ENCODE data around the gene SOX10.
A peak's percentile ranks its signal among the peaks of the same experiment; 100 is the strongest.

SOX10 gene

DNA sequence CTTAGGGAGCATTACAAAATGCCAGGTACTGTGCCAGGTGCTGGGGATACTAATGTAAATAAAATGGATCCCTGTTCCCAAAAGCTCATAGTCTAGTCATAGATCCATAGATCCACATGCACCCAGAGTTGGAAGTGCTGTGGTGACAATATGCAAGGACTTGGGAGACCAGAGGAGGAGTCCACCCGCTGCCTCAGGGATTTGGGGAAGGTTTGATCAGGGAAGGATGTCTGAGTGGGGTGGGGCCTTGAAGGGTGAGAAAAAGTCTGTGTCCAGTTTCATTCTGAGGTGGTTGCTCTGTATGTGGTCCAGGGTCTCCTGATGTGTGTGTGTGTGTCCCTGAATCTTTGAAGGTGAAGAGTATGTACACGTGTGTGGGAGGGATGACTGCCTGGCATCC is 9.2 kb downstream of the SOX10 start:
- H3K27ac ChIP-seq (ENCODE audit: insufficient read depth, low read depth, low read length, poor library complexity, severe bottlenecking) = no peak overlapping the region
- H3K27me3 ChIP-seq (ENCODE audit: control insufficient read depth, insufficient read depth, low read length, poor library complexity, severe bottlenecking) = no peaks in the 10 kb centered on the region
- H3K4me1 ChIP-seq (ENCODE audit: control insufficient read depth, insufficient read depth, low read length) = peaks cover 14% of the 10 kb centered on the region
- 91 to 94% methylated on average over 2 of the region's 2 CpGs for WGBS, 2 experiments
- no peaks in the 10 kb centered on the region for H3K9me3 ChIP-seq (ENCODE audit: control insufficient read depth, low read length)
- no peaks in the 10 kb centered on the region for H3K36me3 ChIP-seq (ENCODE audit: control insufficient read depth, insufficient read depth, low read length)
- no peak overlapping the region for H3K4me3 ChIP-seq (ENCODE audit: insufficient read depth, low read depth, low read length)

DNA sequence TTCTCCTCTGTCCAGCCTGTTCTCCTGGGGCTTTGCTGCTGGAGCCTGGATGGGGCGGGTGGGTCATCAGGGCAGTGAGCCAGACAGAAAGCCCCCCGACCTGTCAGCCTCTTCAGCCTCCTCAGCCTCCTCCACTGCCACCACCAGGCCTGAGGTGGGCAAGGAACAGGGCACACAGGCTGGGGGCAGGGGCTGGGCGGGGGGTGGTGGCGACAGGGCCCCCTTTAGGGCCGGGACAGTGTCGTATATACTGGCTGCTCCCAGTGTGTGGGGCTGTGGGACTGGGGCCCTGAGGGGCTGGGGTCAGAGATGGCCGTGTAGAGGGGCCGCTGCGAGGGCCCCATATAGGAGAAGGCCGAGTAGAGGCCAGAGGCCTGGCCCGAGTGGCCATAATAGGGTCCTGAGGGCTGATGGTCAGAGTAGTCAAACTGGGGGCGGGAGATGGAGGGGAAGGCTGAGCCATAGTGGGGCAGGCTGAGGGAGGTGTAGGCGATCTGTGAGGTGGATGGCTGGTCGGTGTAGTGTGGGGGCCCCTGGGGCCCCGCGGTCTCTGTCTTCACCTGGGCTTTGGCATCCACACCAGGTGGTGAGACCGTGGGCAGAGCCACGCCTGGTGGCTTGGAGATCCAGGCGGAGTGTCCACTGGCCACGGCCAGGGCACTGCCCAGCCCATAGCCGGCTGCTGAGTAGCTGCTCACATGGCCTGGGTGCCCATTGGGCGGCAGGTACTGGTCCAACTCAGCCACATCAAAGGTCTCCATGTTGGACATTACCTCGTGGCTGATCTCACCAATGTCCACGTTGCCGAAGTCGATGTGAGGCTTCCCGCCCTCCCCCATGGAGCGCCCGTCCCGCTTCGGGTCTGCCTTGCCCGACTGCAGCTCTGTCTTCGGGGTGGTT is 10.8 kb downstream of the SOX10 start:
- H3K4me3 ChIP-seq (ENCODE audit: insufficient read depth, low read depth, low read length) = no peak overlapping the region
- 94 to 96% methylated on average over 33 of the region's 33 CpGs for WGBS, 2 experiments
- no peaks in the 10 kb centered on the region for H3K9me3 ChIP-seq (ENCODE audit: control insufficient read depth, low read length)
- peaks cover 13% of the 10 kb centered on the region for H3K4me1 ChIP-seq (ENCODE audit: control insufficient read depth, insufficient read depth, low read length)
- H3K27ac ChIP-seq (ENCODE audit: insufficient read depth, low read depth, low read length, poor library complexity, severe bottlenecking) = no peak overlapping the region
- no peaks in the 10 kb centered on the region for H3K36me3 ChIP-seq (ENCODE audit: control insufficient read depth, insufficient read depth, low read length)
- H3K27me3 ChIP-seq (ENCODE audit: control insufficient read depth, insufficient read depth, low read length, poor library complexity, severe bottlenecking) = no peaks in the 10 kb centered on the region

DNA sequence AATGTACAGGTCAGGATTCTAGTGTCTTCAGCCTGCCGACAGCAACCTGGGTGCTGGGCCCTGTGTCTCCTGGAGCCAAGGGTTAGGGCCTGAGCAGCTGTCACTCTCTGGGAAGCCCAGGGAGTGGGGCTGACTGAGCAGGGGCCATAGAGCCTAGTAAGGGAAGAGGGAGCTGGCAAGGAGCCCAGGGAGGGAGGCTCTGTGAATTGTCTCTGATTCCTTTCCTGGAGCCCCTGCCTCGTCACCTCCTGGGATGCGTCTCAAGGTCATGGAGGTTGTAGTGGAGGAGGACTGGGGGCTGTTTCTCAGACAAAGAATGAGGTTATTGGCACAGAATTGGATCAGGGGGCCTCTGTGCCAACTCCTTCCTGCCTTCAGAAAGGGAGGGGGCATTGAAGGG is 11.8 kb downstream of the SOX10 start:
- H3K4me3 ChIP-seq (ENCODE audit: insufficient read depth, low read depth, low read length) = no peak overlapping the region
- H3K27me3 ChIP-seq (ENCODE audit: control insufficient read depth, insufficient read depth, low read length, poor library complexity, severe bottlenecking) = no peaks in the 10 kb centered on the region
- H3K27ac ChIP-seq (ENCODE audit: insufficient read depth, low read depth, low read length, poor library complexity, severe bottlenecking) = no peak overlapping the region
- no peaks in the 10 kb centered on the region for H3K9me3 ChIP-seq (ENCODE audit: control insufficient read depth, low read length)
- H3K36me3 ChIP-seq (ENCODE audit: control insufficient read depth, insufficient read depth, low read length) = no peaks in the 10 kb centered on the region
- H3K4me1 ChIP-seq (ENCODE audit: control insufficient read depth, insufficient read depth, low read length) = peaks cover 23% of the 10 kb centered on the region
- WGBS, 2 experiments = 84 to 88% methylated on average over 3 of the region's 3 CpGs

DNA sequence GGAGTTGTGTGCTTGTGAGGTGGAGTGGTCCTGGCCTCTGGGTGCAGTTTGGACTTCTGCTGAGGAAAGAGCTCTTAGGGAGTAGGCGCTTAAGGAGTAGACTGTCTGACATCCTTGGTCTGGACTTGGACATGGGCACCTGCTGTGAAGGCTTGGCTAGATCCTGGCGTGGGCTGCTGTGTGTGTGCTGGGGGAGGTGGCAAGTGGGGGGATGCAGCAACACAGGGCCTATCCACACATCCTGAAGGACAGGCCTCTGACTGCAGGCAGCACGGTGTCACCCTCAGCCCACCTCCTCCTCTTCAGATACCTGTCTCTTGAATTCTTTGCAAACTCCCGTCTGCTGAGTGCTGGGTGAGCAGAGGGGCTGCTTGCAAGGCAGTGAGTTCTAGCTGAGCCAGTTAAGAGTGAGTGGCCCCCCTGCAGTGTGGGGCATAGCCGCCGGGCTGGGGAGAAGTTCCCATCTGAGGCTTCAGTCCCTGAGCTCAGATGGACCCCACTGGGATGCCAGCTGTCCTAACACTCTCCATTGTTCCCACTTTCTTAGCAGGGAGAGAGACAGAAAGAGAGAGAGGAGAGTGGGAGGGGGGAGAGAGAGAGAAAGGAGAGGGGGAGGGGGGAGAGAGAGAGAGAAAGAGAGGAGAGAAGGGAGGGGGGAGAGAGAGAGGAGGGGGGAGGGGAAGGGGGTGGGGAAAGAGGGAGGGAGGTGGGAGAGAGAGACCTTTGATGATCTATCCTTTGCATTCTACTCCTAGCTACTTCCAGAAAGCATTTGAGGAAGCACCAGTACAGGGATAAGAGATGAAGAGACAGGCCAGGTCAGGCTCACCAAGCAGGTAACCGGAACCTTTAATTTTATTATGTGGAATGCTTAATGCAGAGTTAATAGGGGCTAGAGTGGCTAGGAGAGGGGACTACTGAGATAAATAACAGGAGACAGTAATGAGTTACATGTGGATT is 12.6 kb downstream of the SOX10 start:
- Histone ChIP-seq H3K27me3 (ENCODE audit: control insufficient read depth, insufficient read depth, low read length, poor library complexity, severe bottlenecking) (no peaks in the 10 kb centered on the region), H3K4me1 (ENCODE audit: control insufficient read depth, insufficient read depth, low read length) (peaks cover 30% of the 10 kb centered on the region), H3K4me3 (ENCODE audit: insufficient read depth, low read depth, low read length) (no peak overlapping the region), H3K27ac (ENCODE audit: insufficient read depth, low read depth, low read length, poor library complexity, severe bottlenecking) (peak overlapping the region; percentile 30), H3K36me3 (ENCODE audit: control insufficient read depth, insufficient read depth, low read length) (peaks cover 7% of the 10 kb centered on the region), H3K9me3 (ENCODE audit: control insufficient read depth, low read length) (no peaks in the 10 kb centered on the region)
- 26 to 31% methylated on average over 7 of the region's 7 CpGs for WGBS, 2 experiments

DNA sequence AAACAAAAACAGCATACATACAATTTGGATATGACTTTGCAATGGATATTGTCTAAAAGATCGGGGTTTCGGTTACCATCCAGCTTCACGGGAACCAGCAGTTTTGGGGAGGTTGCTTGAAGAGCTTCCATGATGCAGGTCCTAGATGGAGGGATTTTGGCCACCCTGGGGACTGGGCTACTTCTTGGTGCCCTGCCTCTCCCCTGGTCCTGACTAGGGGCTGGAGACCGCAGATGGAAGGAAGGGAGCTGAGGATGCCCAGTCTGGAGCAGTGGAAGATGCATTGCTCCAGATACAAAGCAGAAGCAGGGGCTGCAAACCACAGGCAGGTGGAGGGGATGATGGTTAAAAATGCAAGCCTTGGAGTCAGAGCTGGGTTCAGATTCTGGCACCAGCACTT is 13.5 kb downstream of the SOX10 start:
- H3K27ac ChIP-seq (ENCODE audit: insufficient read depth, low read depth, low read length, poor library complexity, severe bottlenecking) = no peak overlapping the region
- WGBS, 2 experiments = 94 to 98% methylated on average over 4 of the region's 4 CpGs
- H3K4me1 ChIP-seq (ENCODE audit: control insufficient read depth, insufficient read depth, low read length) = peaks cover 30% of the 10 kb centered on the region
- H3K27me3 ChIP-seq (ENCODE audit: control insufficient read depth, insufficient read depth, low read length, poor library complexity, severe bottlenecking) = no peaks in the 10 kb centered on the region
- peaks cover 7% of the 10 kb centered on the region for H3K36me3 ChIP-seq (ENCODE audit: control insufficient read depth, insufficient read depth, low read length)
- no peaks in the 10 kb centered on the region for H3K9me3 ChIP-seq (ENCODE audit: control insufficient read depth, low read length)
- H3K4me3 ChIP-seq (ENCODE audit: insufficient read depth, low read depth, low read length) = no peak overlapping the region

DNA sequence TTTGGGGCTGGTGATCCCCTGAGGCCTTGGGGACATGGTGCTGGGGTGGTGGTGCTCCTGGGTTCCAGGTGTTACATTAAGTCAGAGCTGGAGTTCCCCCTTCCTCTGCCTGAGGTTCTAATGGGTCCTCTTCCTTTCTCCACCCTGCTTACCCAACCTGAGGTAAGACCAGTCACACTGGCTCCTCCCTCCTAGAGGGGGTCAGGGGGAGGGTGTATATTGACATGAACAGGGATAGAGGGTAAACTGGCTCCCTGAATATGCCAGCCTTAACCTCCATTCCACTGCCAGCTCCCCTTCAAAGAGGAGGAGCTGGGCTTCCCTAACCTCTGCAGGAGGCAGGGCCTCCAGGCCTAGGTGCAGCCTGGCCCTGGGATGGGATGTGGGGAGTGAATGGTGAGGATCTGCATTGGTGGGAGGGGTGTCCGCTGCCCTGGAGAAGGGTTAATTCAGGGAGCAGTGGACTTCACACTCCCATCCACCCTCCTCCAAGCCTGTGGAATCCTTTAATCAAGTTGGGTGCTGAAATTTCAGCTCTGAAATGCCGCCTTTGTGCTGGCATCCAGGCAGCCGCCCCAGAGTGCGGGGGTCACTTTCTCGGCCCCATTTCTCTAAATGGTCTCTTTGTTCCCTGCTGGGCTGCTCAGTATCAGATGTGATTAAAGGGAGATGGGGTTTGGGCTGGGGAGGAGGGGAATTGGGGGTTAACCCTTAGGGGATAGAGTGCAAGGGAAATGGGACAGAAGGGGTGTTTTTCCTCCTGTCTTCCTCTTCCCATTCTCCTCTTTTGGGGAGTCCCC is 15.7 kb downstream of the SOX10 start:
- peaks cover 7% of the 10 kb centered on the region for H3K36me3 ChIP-seq (ENCODE audit: control insufficient read depth, insufficient read depth, low read length)
- no peak overlapping the region for H3K4me3 ChIP-seq (ENCODE audit: insufficient read depth, low read depth, low read length)
- H3K9me3 ChIP-seq (ENCODE audit: control insufficient read depth, low read length) = no peaks in the 10 kb centered on the region
- peaks cover 30% of the 10 kb centered on the region for H3K4me1 ChIP-seq (ENCODE audit: control insufficient read depth, insufficient read depth, low read length)
- 53 to 62% methylated on average over 5 of the region's 5 CpGs for WGBS, 2 experiments
- H3K27me3 ChIP-seq (ENCODE audit: control insufficient read depth, insufficient read depth, low read length, poor library complexity, severe bottlenecking) = no peaks in the 10 kb centered on the region
- H3K27ac ChIP-seq (ENCODE audit: insufficient read depth, low read depth, low read length, poor library complexity, severe bottlenecking) = peak overlapping the region; percentile 79

DNA sequence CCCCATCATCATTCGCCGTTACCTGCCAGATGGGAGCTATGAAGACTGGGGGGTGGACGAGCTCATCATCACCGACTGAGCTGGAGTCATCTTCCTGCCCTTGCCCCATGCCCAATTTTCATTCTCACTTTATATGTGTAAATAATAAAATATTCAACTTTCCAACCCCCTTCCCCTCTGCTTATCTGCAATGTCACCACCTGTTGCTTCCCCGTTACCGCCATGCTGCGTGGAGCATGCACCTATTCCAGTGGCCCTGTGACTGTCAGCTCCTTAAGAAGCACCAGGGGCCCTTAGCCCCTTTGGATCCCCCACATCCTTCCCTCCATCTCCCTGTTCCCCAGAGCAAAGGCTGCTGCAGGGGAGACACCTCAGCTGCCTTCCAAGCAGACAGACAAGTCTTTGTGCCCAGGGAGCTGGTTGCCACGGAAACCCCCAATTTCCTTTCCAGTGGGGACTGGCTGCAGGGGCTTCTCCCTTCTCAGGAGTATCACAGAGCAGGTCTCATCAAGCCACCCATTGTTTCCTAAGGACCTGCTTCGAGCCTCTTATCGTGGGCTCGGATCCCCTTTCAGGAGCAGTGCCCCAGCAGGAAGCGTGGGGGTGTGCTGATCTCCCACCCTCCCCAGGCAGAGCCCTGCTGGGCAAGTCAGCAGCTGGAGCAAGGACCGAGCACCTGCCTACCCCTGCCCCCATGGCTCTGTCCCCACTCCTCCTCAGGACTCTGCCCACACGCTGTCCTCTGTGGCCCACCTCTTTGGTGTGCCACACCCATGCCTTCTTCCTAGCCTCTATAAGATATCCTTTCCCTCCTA is 16.5 kb downstream of the SOX10 start:
- 66 to 71% methylated on average over 14 of the region's 14 CpGs for WGBS, 2 experiments
- no peak overlapping the region for H3K4me3 ChIP-seq (ENCODE audit: insufficient read depth, low read depth, low read length)
- H3K27me3 ChIP-seq (ENCODE audit: control insufficient read depth, insufficient read depth, low read length, poor library complexity, severe bottlenecking) = no peaks in the 10 kb centered on the region
- H3K9me3 ChIP-seq (ENCODE audit: control insufficient read depth, low read length) = no peaks in the 10 kb centered on the region
- peaks cover 30% of the 10 kb centered on the region for H3K4me1 ChIP-seq (ENCODE audit: control insufficient read depth, insufficient read depth, low read length)
- H3K27ac ChIP-seq (ENCODE audit: insufficient read depth, low read depth, low read length, poor library complexity, severe bottlenecking) = peak overlapping the region; percentile 79
- H3K36me3 ChIP-seq (ENCODE audit: control insufficient read depth, insufficient read depth, low read length) = peaks cover 7% of the 10 kb centered on the region

DNA sequence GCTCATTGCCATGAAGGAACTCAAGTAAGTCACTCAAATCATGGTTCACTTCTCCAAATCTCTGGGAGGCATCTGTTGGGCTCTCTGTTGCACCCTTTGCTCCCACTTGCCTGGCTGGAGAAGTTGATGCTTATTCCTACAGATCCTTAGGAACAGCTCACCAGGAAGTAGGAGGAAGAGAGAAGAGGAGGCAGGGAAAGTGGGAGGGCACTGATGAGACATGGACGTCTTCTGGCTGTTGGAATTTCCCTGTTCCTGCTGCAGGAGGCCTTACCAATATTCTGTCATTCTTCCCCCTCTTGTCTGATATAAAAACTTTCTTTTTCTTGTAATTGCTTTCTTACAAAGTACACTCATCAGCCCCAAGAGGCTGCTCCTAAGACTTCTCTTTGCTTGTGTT is 17.2 kb downstream of the SOX10 start:
- 62 to 81% methylated on average over 1 of the region's 1 CpG for WGBS, 2 experiments
- Histone ChIP-seq H3K36me3 (ENCODE audit: control insufficient read depth, insufficient read depth, low read length) (peaks cover 7% of the 10 kb centered on the region), H3K27ac (ENCODE audit: insufficient read depth, low read depth, low read length, poor library complexity, severe bottlenecking) (no peak overlapping the region)

DNA sequence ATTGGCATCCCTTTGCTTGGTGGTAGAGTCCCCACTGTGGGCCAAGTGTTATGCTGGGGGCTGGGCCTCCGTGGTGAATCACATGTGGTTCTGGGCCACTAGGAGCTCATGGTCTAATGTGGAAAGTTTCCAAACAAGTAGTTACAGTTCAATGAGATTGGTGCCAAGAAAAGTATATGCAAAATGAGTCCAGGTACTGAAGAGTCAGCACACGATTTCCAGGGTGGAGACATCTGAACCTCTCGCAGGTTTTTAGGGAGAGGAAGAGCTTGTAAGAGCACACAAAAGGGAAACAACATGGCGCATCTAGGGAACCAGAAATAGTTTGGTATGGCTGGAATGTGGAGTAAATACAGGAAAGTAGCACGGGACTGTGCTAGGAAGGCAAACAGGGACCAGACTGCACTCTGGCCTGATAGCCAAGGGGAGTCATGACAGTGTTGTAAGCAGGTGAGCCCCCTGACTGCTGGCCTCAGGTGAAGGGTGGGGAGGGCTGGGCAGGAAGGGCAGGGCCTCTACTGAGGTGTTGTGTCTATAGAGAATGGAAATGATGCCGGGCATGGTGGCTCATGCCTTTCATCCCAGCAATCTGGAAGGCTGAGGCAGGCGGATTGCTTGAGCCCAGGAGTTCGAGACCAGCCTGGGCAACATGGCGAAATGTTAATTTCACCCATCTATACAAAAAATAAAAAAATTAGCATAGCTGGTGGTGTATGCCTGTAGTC is 18.3 kb downstream of the SOX10 start:
- no peak overlapping the region for H3K4me3 ChIP-seq (ENCODE audit: insufficient read depth, low read depth, low read length)
- H3K27ac ChIP-seq (ENCODE audit: insufficient read depth, low read depth, low read length, poor library complexity, severe bottlenecking) = no peak overlapping the region
- WGBS, 2 experiments = 91 to 95% methylated on average over 9 of the region's 9 CpGs
- peaks cover 25% of the 10 kb centered on the region for H3K4me1 ChIP-seq (ENCODE audit: control insufficient read depth, insufficient read depth, low read length)
- no peaks in the 10 kb centered on the region for H3K9me3 ChIP-seq (ENCODE audit: control insufficient read depth, low read length)
- H3K27me3 ChIP-seq (ENCODE audit: control insufficient read depth, insufficient read depth, low read length, poor library complexity, severe bottlenecking) = no peaks in the 10 kb centered on the region
- peaks cover 10% of the 10 kb centered on the region for H3K36me3 ChIP-seq (ENCODE audit: control insufficient read depth, insufficient read depth, low read length)

More for the DNA sequence above, 17.2 kb downstream of the SOX10 start:
- Histone ChIP-seq H3K4me1 (ENCODE audit: control insufficient read depth, insufficient read depth, low read length) (peaks cover 30% of the 10 kb centered on the region), H3K27me3 (ENCODE audit: control insufficient read depth, insufficient read depth, low read length, poor library complexity, severe bottlenecking) (no peaks in the 10 kb centered on the region), H3K9me3 (ENCODE audit: control insufficient read depth, low read length) (no peaks in the 10 kb centered on the region), H3K4me3 (ENCODE audit: insufficient read depth, low read depth, low read length) (no peak overlapping the region)
